HepG2 (cell line): ENCODE data around the gene PAMR1. TPM values are rescaled to one million over a fixed set of nuclear protein-coding genes. Genes with fewer than 3 reads are reported as not detected.

Experiments
- HMGXB3 ChIP-seq: sonication (generic); formaldehyde crosslinking; IDR thresholded peaks from 2 replicates; pipeline ENCODE4 v1.4.0; 2020; ENCODE audit warnings: missing genetic modification reagents, borderline replicate concordance
- MLLT10 ChIP-seq: sonication (generic); formaldehyde crosslinking; IDR thresholded peaks from 2 replicates; pipeline ENCODE4 v1.4.0; 2020; ENCODE audit warnings: missing genetic modification reagents
- POLR2AphosphoS2 ChIP-seq: IDR thresholded peaks from 2 replicates; pipeline ENCODE4 v1.6.1; 2011; ENCODE audit warnings: low read depth, low read length, improper control_type of control experiment
- RFX1 ChIP-seq: fragments of 450-650 bp; IDR thresholded peaks from 2 replicates; pipeline ENCODE4 v1.6.1; 2017
- ZBTB14 ChIP-seq: sonication (generic); formaldehyde crosslinking; IDR thresholded peaks from 2 replicates; pipeline ENCODE4 v1.4.0; 2020; ENCODE audit warnings: missing genetic modification reagents
- ZMYM4 ChIP-seq: sonication (generic); formaldehyde crosslinking; IDR thresholded peaks from 2 replicates; pipeline ENCODE4 v1.8.1; 2023; ENCODE audit warnings: mild to moderate bottlenecking, missing genetic modification reagents
- ZNF142 ChIP-seq: sonication (generic); formaldehyde crosslinking; IDR thresholded peaks from 2 replicates; pipeline ENCODE4 v1.4.0; 2020; ENCODE audit warnings: missing genetic modification reagents
- ZNF547 ChIP-seq: sonication (generic); formaldehyde crosslinking; IDR thresholded peaks from 2 replicates; pipeline ENCODE4 v1.5.1; 2020; ENCODE audit warnings: mild to moderate bottlenecking, missing genetic modification reagents
- ZNF570 ChIP-seq: sonication (generic); formaldehyde crosslinking; IDR thresholded peaks from 2 replicates; pipeline ENCODE4 v1.4.0; 2020; ENCODE audit warnings: mild to moderate bottlenecking, missing genetic modification reagents, borderline replicate concordance
- ZNF607 ChIP-seq: sonication (generic); formaldehyde crosslinking; IDR thresholded peaks from 2 replicates; pipeline ENCODE4 v1.5.1; 2020; ENCODE audit warnings: missing genetic modification reagents, mild to moderate bottlenecking, borderline replicate concordance
- polyA plus RNA-seq, 8 experiments: library from polyadenylated mRNA; depleted of rRNA in 3 of 8; stranded (reverse) in 7 of 8; unstranded in 1 of 8; fragments of >200 nt; fragmentation: Illumina TruSeq in 4 of 8; extraction: Trizol in 4 of 8; gene quantifications; 2 replicates each; pipeline versions ENCODE4 v1.2.1 to v1.2.3, GENCODE V29; 2011 to 2016; ENCODE audit warnings: low read depth in 4 of 8, missing spikeins in 1 of 8, mixed read lengths in 1 of 8; ENCODE audit not compliant: insufficient read depth in 1 of 8
- total RNA-seq, 5 experiments: library from RNA; depleted of rRNA; stranded (reverse); fragments of >200 nt; fragmentation: Illumina TruSeq; extraction: Trizol; gene quantifications; 2 replicates each; pipeline ENCODE4 v1.2.3, GENCODE V29; 2016; ENCODE audit warnings: low read depth in 1 of 5

The PAMR1 gene
- total and polyA plus RNA-seq, 2 of the 13 experiments (the other 11 are each of a cell fraction or from before 2014, with no cell fraction given), result not detected

GRCh38 chr11:35463331-35463751 is 62.1 kb downstream of the PAMR1 start (continued):
- TF ChIP-seq HMGXB3 (no peak), ZNF570 (CRISPR knock-in tag) (no peak), POLR2AphosphoS2 (no peak), ZMYM4 (no peak), ZBTB14 (CRISPR knock-in tag) (no peak), RFX1 (no peak), ZNF607 (CRISPR knock-in tag) (no peak), ZNF547 (no peak), MLLT10 (CRISPR knock-in tag) (no peak), ZNF142 (CRISPR knock-in tag) (no peak)
- TF ChIP-seq, all 625 proteins: peak for 0
